ENCODE data around the gene MYBBP1A. TPM values are rescaled to one million over a fixed set of nuclear protein-coding genes. Genes with fewer than 3 reads are reported as not detected.

The MYBBP1A gene
- total and polyA plus RNA-seq, 9 of the 15 experiments (the other 6 are each of a cell fraction or from before 2014, with no cell fraction given) = 2.0 to 114 (median 47.2) TPM

GRCh38 chr17:4566785-4567184, 11.6 kb upstream of the MYBBP1A start:
- H3K9me3 ChIP-seq (replicated peaks; ENCODE audit: control insufficient read depth, insufficient read depth, low read depth, low read length) = no peaks in the 10 kb centered on the region
- no peak overlapping the region for H3K4me2 ChIP-seq (ENCODE audit: insufficient read depth, low read length)
- H3K9ac ChIP-seq (ENCODE audit: insufficient read depth in 1 of 2, low read depth in 2 of 2, low read length in 2 of 2) = no peak overlapping the region
- H3K27ac ChIP-seq (ENCODE audit: extremely low read depth, low read depth, low read length) = no peak overlapping the region
- intact Hi-C loops (cut with micrococcal nuclease) (loop anchor here (2.0 to 10.0 kb wide), 2 partner anchors 60 to 138 kb away; partner anchors contain the start of gene PELP1), in situ Hi-C loops (cut with MboI) (loop anchor here (5.0 kb wide), 1 partner anchor 56 kb away; no protein-coding TSS in a partner anchor)
- POLR2A ChIA-PET = interaction anchor here (0.6 to 1.0 kb wide), 2 partner anchors 31 to 148 kb away, joined by 3 read pairs; no protein-coding TSS in a partner anchor
- peaks cover 9 to 15% of the 10 kb centered on the region in 2 experiments; a peak in 4 of 5 replicates for H3K27me3 ChIP-seq (ENCODE audit: control insufficient read depth in 2 of 2, insufficient read depth in 2 of 2, low read length in 2 of 2)
- H4K20me1 ChIP-seq (replicated peaks; ENCODE audit: control insufficient read depth, insufficient read depth, low read length) = no peaks in the 10 kb centered on the region
- peak; percentile 52 to 66 (median 62) for DNase-seq (ENCODE audit: extremely low read depth in 1 of 4, low spot score in 3 of 4)
- 2% methylated on average over 4 of the region's 5 CpGs for WGBS (ENCODE audit: insufficient coverage, low coverage, missing lambda C conversion rate)
- no peak overlapping the region for H3K4me3 ChIP-seq
- CTCF ChIA-PET (ENCODE audit: low intra/inter-chr PET ratio) = interaction anchor here (1.1 to 3.1 kb wide), 2 partner anchors 57 to 59 kb away, joined by 4 to 27 read pairs; no protein-coding TSS in a partner anchor
- peak; percentile 81 for FAIRE-seq
- no peaks in the 10 kb centered on the region; a peak in 1 of 5 replicates for H3K4me1 ChIP-seq (replicated peaks in 1 of 2; ENCODE audit: control insufficient read depth in 2 of 2, insufficient read depth in 2 of 2, low read length in 2 of 2)
- no peaks in the 10 kb centered on the region for H3K36me3 ChIP-seq (ENCODE audit: control insufficient read depth, insufficient read depth, low read length)
- BruUV-seq (replicated peaks) = no TSS peak
- H2AFZ ChIP-seq (ENCODE audit: low read depth, low read length) = no peak overlapping the region
- peak; percentile 96 for ATAC-seq
- H3K9me1 ChIP-seq (ENCODE audit: control insufficient read depth, insufficient read depth, low read length) = no peaks in the 10 kb centered on the region
- no peaks in the 10 kb centered on the region for H3K79me2 ChIP-seq (ENCODE audit: control insufficient read depth, insufficient read depth, low read length)
- TF ChIP-seq RAD21 (CRISPR knock-in tag; conservative IDR thresholded peaks at IDR 0.05 in 1 of 2, IDR thresholded peaks at IDR 0.05 in 1 of 2) = peak; percentile 56 to 72
- peak; percentile 39; the same call in 1 of the 2 replicates for TF ChIP-seq ESRRA (IDR thresholded peaks at IDR 0.05; ENCODE audit: borderline replicate concordance, low read depth)
- TF ChIP-seq, protein P1, sequence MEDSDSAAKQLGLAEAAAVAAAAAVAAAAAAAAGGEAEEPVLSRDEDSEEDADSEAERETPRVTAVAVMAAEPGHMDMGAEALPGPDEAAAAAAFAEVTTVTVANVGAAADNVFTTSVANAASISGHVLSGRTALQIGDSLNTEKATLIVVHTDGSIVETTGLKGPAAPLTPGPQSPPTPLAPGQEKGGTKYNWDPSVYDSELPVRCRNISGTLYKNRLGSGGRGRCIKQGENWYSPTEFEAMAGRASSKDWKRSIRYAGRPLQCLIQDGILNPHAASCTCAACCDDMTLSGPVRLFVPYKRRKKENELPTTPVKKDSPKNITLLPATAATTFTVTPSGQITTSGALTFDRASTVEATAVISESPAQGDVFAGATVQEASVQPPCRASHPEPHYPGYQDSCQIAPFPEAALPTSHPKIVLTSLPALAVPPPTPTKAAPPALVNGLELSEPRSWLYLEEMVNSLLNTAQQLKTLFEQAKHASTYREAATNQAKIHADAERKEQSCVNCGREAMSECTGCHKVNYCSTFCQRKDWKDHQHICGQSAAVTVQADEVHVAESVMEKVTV (CRISPR knock-in tag; IDR thresholded peaks at IDR 0.05) = 0 out of 2 replicates have a peak, but pooled peaks have one; percentile 29
- no peak for TF ChIP-seq HDAC3 (IDR thresholded peaks at IDR 0.05; ENCODE audit: borderline replicate concordance, partially characterized antibody)
- TF ChIP-seq, protein P2, sequence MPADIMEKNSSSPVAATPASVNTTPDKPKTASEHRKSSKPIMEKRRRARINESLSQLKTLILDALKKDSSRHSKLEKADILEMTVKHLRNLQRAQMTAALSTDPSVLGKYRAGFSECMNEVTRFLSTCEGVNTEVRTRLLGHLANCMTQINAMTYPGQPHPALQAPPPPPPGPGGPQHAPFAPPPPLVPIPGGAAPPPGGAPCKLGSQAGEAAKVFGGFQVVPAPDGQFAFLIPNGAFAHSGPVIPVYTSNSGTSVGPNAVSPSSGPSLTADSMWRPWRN (IDR thresholded peaks at IDR 0.05; ENCODE audit: low read depth) = no peak
- TF ChIP-seq SMC3 (conservative IDR thresholded peaks at IDR 0.05; ENCODE audit: insufficient read depth, low read depth, low read length) = 0 out of 2 replicates have a peak, but pooled peaks have one; percentile 54
- peak; percentile 50; the same call in 1 of the 2 replicates for TF ChIP-seq REST (IDR thresholded peaks at IDR 0.05; ENCODE audit: borderline replicate concordance)
- TF ChIP-seq REST (CRISPR knock-in tag; IDR thresholded peaks at IDR 0.05; ENCODE audit: low read depth) = no peak

Data from K562 (cell line).